AG10803 (cell line): ENCODE results near the gene RGPD8.

Experiments used
- DNase-seq: peaks from one replicate; pipeline ENCODE4 v3.0.0; 2010; ENCODE audit warnings: low read depth
- H3K4me3 ChIP-seq: 2 replicates; pipeline ENCODE4 v1.5.1; 2011; ENCODE audit warnings: mild to moderate bottlenecking, low read length, control low read depth
- CTCF ChIP-seq: conservative IDR thresholded peaks from 2 replicates; pipeline ENCODE4 v1.5.1; 2011; ENCODE audit warnings: mild to moderate bottlenecking, low read length, control low read depth, inconsistent platforms

RGPD8 gene

GRCh38 chr2:112433480-112433879, at the start of gene RGPD8:
RGPD8 (minus strand) TSS chr2:112433645; CDS start chr2:112433453, 192 bp downstream.
- peak; percentile 84 for DNase-seq
- peak; percentile 51 for TF ChIP-seq CTCF
- peak within 1 kb of the TSS; percentile 42 for H3K4me3 ChIP-seq

- no peak for TF ChIP-seq CTCF
- peak overlapping the region; percentile 83 for H3K4me3 ChIP-seq
- peak; percentile 51 for DNase-seq
Measured at GRCh38 chr2:112483042-112483473, 49.6 kb upstream of the RGPD8 start.

DNA sequence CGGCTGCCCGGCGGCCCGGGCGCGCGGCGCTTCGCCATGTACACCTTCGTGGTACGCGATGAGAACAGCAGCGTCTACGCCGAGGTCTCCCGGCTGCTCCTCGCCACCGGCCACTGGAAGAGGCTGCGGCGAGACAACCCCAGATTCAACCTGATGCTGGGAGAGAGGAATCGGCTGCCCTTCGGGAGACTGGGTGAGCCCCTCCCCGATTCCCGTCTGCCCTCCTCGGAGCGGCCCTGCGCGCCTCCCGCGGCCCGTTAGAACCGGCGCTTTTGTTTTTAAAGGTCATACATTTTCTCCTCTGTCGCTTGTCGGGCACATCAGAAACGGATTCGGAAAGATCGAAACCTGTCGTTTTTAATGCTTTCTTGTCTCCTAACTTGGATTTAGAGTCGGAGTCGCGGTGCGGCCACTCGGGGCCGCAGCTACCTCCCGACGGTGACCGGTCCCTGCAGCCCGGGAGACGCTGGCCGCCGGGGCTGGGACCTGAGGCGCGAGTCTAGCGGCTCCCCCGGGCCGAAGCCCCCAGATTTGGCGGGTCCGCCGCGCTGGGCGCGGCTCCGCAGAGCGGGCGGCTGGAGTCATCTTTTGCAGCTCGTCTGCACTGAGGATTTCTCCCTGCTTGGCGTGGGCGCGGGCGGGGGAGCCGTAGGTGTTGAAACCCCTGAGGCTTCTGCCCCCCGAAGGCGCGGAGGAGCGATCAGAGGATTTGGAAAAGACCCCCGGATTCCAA, 49.0 kb upstream of the RGPD8 start:
- H3K4me3 ChIP-seq = peak overlapping the region; percentile 83
- TF ChIP-seq CTCF = no peak
- DNase-seq = peak; percentile 43

DNA sequence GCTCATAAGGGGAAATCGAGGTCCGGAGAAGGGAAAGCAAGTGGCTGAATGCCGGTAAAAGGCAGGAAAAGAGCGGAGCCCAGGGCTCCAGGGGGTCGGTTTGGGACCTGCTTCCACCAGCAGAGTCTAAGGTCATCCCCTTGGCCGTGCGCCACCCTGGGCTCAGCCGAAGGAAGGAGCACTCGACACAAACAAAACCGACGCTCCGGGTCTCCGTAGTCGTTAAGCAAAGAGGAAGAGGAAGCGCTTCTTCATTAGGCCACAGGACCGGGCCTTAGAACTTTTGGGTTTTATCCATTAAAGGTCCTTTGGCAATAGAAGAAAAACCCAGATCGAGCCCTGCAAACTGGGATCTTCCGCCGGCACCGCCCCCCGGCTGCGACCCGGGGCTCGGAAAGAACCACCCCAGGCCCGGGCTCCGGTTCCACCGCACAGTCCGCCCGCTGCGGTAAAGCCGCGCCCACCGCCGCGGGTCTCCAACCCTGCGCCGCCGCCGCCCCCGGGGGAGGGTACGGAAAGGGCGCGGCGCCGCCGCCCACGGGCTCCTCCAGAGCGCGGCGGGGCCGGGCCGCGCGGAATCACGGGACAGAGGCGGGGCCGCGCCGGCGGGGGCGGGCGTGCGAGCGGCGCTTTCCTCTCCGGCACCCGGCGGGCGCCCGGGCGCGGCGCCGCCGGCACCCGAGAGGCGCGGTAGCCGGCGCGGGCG, 48.2 kb upstream of the RGPD8 start, which contains the start of gene TTL:
Gene TTL (plus strand): TSS at position 629 of the 706 bp plus-strand sequence. CDS start 189 bp downstream, outside the sequence.
- H3K4me3 ChIP-seq = peak within 1 kb of the TSS; percentile 83
- peak; percentile 54 for DNase-seq
- no peak for TF ChIP-seq CTCF

DNA sequence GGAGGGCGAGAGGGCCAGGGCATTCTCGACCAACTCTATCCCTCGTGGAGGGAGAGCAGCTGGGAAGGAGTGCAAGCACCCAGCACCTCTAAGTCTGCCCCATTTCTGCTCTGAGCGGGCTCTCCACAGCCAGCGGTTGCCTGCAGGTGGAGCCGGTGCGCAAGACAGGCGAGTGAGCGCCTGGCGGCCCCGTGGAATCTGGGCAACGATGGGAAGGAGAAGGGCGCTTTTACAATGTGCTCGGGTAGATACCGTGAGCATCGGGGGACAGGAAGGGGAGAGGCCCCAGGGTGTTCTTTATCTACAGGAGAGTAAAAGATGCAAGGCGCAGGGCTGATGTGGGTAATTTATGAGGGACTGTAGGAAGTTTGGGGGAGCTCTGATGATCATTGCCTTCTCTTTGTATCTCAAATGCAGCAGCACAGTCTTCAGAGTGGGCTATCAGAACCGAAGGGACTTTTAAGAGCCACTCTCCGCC, 47.6 kb upstream of the RGPD8 start:
- TF ChIP-seq CTCF = peak; percentile 80
- peak overlapping the region; percentile 72 for H3K4me3 ChIP-seq
- DNase-seq = peak; percentile 77

DNA sequence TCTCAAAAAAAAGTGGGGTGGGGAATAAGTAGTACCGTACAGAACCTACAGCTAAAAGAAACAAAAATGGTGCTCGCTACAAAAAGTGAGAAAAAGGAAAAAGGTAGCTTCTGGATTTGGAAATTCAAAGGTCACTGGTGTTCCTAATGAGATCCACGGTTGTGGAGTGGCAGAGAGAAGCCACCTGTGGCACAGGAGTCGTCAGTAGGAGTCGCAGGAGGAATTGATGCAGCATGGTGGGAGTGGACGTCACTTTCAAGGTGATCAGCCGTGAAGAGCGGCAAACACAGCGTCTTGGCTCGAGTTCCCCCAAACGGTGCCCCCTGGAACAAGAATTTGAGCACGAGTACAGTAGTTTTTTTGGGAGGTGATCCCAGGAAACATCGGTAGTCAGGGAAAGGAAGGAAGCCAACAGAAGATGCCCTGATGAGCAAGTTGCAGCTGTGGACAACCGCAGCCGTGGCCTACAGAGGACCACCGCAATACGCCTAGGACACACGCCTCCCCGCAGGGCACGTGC, 47.1 kb upstream of the RGPD8 start:
- peak overlapping the region; percentile 72 for H3K4me3 ChIP-seq
- no peak for DNase-seq
- TF ChIP-seq CTCF = no peak
